ENCODE measurements around the gene GUF1.
A peak's percentile ranks its signal among the peaks of the same experiment; 100 is the strongest.
"Not testable (repeated sequence)": the region's sequence is repeated elsewhere in the genome, so short reads cannot be mapped to it uniquely, and the experiment has no call there.

Gene GUF1

DNA sequence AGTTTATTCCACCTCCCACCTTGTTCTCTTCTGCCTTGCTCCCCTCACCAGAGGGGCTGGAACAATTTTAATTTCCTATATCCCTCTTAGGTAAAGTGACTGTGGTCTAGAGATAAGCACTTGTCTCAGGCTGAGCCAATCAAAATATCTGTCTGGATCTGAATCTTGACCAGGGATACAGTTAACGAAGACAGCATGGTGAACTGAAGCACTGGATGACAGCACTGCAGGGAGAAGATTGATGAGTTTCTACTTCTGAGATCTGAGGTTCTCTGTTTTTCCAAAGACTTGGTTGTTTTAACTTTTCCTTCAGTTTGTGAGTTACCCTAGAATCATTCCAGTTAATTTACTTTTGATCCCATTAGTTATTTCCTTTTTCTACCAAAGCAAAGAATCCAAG is 34.9 kb downstream of the GUF1 start:
- DNase-seq: no peak

DNA sequence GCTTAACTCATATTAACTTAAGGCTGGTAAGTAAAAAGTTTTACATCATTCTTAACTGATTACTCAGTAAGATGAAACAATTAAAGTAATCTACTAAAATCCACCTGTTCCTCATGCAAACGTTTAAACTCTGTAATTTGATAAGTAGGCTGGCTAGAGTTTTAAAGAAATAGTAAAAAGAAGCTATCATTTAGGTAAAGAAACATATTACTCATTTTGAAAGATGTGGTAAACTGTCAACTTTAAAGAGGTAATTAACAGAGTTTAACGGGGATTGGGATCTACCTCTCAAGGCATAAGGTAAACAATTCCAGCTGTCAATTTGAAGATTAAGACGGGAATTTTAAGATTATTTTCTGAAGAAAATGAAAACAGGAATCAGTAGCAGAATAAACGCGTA is 38.4 kb downstream of the GUF1 start:
- DNase-seq: no peak

- DNase-seq: no peak
Measured at GRCh38 chr4:44720371-44720770, 42.2 kb downstream of the GUF1 start.

DNA sequence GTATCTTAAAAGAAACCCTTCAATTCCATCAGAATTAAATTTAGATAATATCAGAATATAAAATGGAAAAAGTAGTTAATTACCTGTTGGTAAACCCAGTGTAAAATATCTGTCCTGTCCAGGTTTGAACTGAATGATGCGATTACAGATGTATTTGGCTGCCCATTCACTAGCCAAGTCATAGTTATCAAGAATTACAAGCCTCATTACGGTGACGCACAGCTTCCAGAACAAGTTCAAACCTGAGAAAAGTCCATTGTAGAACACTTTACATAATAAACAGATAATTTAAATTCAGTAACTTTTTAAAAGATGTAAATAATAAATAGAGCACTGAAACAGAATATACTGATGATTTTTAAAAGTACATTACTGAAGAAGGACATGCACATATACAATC is 43.8 kb downstream of the GUF1 start:
- no peak for DNase-seq

DNA sequence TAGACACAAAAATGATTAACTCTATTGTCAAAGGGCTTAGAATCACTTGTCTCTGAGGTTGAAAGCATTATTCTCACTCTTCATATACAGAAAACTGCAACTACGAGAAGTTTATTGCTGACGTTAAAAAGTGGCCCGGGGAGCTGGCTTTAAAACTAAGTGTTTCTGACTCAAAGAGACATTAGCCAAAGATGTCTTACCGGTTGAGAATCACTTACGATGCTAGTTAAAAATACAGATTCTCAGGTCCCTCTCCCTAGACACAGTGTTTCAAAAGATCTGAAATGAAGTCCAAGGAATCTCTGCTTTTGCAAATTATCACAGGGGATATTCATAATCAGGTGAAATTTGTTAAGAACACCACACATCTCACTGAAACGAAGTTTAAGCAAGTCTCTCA is 46.9 kb downstream of the GUF1 start:
- no peak for DNase-seq

DNA sequence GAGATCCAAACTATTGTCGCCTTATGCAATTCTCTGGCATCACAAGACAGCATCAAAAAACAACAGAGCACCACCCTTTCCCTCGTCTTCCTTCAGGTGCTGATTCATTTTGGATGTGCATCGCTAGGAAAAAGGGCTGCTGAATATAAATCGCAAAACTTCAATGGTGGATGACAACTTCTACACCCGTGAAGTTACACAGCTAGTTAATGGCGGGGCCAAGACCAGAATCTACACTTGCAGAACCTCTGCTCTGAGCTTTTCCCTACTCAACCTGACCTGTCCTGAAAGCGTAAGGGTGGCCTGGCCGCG is 47.5 kb downstream of the GUF1 start:
- no peak for DNase-seq

DNA sequence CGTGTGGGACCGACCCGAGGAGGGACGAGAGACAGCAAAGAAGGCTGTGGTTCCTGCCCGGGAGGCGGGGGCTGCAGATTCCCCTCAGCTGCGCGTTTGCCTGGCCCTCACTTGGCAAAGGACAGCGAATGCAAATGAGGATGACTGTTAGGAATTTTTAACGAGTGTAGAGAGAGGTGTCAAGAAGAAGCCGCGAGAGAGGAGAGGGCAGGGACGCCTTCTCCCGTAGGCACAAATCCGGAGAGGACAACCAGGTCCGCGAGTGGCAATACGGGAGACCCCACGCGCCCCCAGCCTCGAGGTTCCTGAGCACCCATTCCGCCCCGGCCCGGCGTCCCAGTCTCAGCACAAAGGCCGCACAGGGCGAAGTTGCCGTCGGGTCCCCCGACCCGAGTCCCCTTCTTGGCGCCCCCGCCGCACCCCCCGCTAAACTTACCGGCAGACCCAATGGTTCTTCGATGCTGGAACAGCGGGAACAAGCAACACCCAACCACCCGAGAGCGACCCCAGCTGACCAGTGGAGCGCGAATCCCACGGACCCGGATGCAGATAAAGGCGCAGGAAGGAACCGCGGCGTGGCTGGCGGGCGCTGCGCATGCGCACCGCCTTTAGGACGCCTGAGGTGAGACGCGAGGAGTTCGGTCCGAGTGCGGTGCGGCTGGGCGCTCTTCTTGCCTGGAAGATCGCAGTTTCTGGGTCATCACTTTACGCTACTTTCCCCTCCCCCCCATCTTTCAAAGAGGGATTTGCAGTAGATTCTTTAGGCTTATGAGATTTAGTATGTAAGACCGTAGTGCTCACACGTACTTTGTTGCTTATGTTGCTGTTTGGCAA is 48.0 kb downstream of the GUF1 start, which contains the start of gene GNPDA2:
Gene GNPDA2 (minus strand): TSS at position 519 of the 834 bp plus-strand sequence. CDS start 4,349 bp downstream, outside the sequence.
- peak; percentile 85 for DNase-seq

- no peak for DNase-seq
Measured at GRCh38 chr4:44727471-44727870, 49.3 kb downstream of the GUF1 start.

DNA sequence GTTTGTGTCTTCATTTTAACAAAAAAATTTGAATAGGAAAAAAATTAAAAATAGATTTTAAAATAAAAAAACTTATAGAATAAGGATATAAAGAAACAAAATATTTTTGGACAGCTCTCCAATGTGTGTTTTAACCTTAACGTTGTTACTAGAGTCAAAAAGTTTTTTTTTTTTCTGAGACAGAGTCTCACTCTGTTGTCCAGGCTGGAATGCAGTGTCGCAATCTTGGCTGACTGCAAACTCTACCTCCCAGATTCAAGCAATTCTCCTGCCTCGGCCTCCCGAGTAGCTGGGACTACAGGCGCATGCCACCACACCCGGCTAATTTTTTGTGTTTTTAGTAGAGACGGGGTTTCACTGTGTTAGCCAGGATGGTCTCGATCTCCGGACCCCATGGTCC is 50.5 kb downstream of the GUF1 start:
- not testable (repeated sequence) for DNase-seq

DNA sequence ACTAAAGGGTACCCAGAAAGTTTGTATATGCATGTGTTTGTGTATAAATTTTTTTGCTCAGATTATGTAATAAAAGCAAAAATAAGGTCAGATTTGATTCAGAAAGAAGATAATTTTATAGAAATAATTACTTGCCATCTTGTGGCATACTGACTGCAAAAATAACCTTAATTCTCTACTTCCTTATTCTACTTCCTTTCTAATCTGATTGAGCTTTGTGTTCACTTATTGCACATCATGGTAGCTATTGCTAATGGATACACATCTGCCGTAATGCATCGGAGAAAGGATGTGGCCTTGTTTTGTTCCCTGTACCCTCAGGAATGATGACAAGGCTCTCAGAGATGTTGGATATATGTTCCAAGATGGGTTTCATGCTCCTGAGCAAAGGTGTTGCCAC is 58.7 kb downstream of the GUF1 start:
- DNase-seq: no peak

DNA sequence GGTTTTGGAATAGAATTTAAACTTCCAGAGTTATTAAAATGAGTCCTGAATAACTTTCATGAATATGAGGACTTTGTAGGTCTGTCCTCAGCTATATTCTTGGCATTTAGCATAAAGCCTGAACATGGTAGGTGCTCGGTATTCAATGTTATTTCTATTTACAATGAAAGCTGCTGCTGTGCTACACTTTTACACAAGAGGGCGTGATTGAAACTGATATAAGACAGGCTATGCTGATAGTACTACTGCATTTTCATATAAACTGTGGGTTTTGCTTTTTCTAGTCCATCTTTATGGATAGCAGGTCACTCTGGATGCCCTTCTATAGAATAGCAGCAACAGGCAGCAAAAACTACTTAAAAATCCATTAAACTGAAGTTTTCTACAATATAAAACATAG is 60.4 kb downstream of the GUF1 start:
- no peak for DNase-seq

DNA sequence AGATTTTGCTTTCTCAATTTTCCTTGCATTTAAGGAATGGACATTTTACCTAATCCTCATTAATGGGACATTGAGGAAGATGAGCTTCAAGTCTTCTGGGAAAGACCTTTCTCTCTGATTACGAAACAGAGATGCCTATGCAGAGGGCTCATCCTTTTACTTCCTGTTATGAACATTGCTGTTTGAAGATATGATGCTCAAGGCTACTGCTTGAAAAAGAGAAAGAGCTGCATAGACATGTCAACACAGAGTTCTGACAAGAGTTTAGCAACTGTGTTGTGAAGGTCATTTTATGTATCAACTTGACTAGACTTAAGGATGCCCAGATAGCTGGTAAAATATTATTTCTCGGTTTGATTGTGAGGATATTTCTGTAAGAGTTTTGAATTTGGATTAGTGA is 62.0 kb downstream of the GUF1 start:
- no peak for DNase-seq
